ENCODE data around the gene TIGIT. TPM values are rescaled to one million over a fixed set of nuclear protein-coding genes. Genes with fewer than 3 reads are reported as not detected.

Gene TIGIT
- total and polyA plus RNA-seq, 2 of the 13 experiments (the other 11 are each of a cell fraction or from before 2014, with no cell fraction given): not detected

- TF ChIP-seq SP1 (IDR thresholded peaks at IDR 0.05) (no peak), SP1 (CRISPR knock-in tag; IDR thresholded peaks at IDR 0.05) (no peak), ZNF12 (CRISPR knock-in tag; IDR thresholded peaks at IDR 0.05) (no peak)
Observed at GRCh38 chr3:114313426-114313825, 19.6 kb downstream of the TIGIT start (continued).

- WGBS (ENCODE audit: low lambda C conversion rate): 95% methylated on average over 2 of the region's 2 CpGs
- no TSS peak for BruUV-seq (replicated peaks)
- Histone ChIP-seq H3K9ac (ENCODE audit: insufficient read depth, low read depth, low read length) (no peak overlapping the region), H3K27me3 (ENCODE audit: control insufficient read depth in 1 of 2, insufficient read depth in 2 of 2, low read length in 2 of 2) (no peaks in the 10 kb centered on the region), H3K4me1 (ENCODE audit: insufficient read depth, low read length) (no peaks in the 10 kb centered on the region), H3K36me3 (replicated peaks in 1 of 2; ENCODE audit: control insufficient read depth in 1 of 2, insufficient read depth in 2 of 2, low read length in 2 of 2) (no peaks in the 10 kb centered on the region), H3K79me2 (ENCODE audit: insufficient read depth, low read length) (no peaks in the 10 kb centered on the region), H3K4me2 (ENCODE audit: low read depth, low read length) (no peak overlapping the region), H4K20me1 (ENCODE audit: insufficient read depth, low read length) (no peaks in the 10 kb centered on the region), H3K9me3 (ENCODE audit: low read length) (no peaks in the 10 kb centered on the region), H3K27ac (ENCODE audit: extremely low read length, insufficient read depth, low read length) (no peak overlapping the region), H2AFZ (ENCODE audit: low read length) (no peak overlapping the region), H3K4me3 (replicated peaks in 1 of 3; ENCODE audit: insufficient read depth in 1 of 3, low read depth in 2 of 3, low read length in 3 of 3) (no peak overlapping the region)
- CTCF ChIA-PET (ENCODE audit: low intra/inter-chr PET ratio, low total read pairs): no interaction called here
- FAIRE-seq: no peak
- POLR2A ChIA-PET: no interaction called here
- no peak for ATAC-seq
- TF ChIP-seq PITX1 (CRISPR knock-in tag; IDR thresholded peaks at IDR 0.05): no peak
- in situ Hi-C loops (cut with HindIII; ENCODE audit: extremely low pct_ligation_motif_present, low pct_unique_long_range_greater_than_20kb) (no loop called here), intact Hi-C loops (cut with micrococcal nuclease; ENCODE audit: unreplicated experiment) (no loop called here)
- DNase-seq (ENCODE audit: low spot score): no peak
Observed at GRCh38 chr3:114314282-114314681, 20.5 kb downstream of the TIGIT start.

GRCh38 chr3:114318295-114318694, 24.5 kb downstream of the TIGIT start:
- Histone ChIP-seq H3K4me2 (ENCODE audit: low read depth, low read length) (no peak overlapping the region), H4K20me1 (ENCODE audit: insufficient read depth, low read length) (no peaks in the 10 kb centered on the region), H3K4me3 (replicated peaks in 1 of 3; ENCODE audit: insufficient read depth in 1 of 3, low read depth in 2 of 3, low read length in 3 of 3) (no peak overlapping the region), H3K36me3 (replicated peaks in 1 of 2; ENCODE audit: control insufficient read depth in 1 of 2, insufficient read depth in 2 of 2, low read length in 2 of 2) (no peaks in the 10 kb centered on the region), H3K27me3 (ENCODE audit: control insufficient read depth in 1 of 2, insufficient read depth in 2 of 2, low read length in 2 of 2) (no peaks in the 10 kb centered on the region), H3K27ac (ENCODE audit: extremely low read length, insufficient read depth, low read length) (no peak overlapping the region), H3K9ac (ENCODE audit: insufficient read depth, low read depth, low read length) (no peak overlapping the region), H3K9me3 (ENCODE audit: low read length) (no peaks in the 10 kb centered on the region), H2AFZ (ENCODE audit: low read length) (no peak overlapping the region), H3K4me1 (ENCODE audit: insufficient read depth, low read length) (no peaks in the 10 kb centered on the region; the same call in 1 of the 2 replicates), H3K79me2 (ENCODE audit: insufficient read depth, low read length) (no peaks in the 10 kb centered on the region)
- ChIA-PET POLR2A (no interaction called here), CTCF (ENCODE audit: low intra/inter-chr PET ratio, low total read pairs) (no interaction called here)
- 96% methylated on average over 5 of the region's 5 CpGs for WGBS (ENCODE audit: low lambda C conversion rate)
- intact Hi-C loops (cut with micrococcal nuclease; ENCODE audit: unreplicated experiment): no loop called here
- FAIRE-seq (no peak), DNase-seq (ENCODE audit: low spot score) (no peak), ATAC-seq (no peak)
- in situ Hi-C loops (cut with HindIII; ENCODE audit: extremely low pct_ligation_motif_present, low pct_unique_long_range_greater_than_20kb): no loop called here
- no TSS peak for BruUV-seq (replicated peaks)
- TF ChIP-seq ZSCAN22 (CRISPR knock-in tag; IDR thresholded peaks at IDR 0.05) (no peak), SIX4 (CRISPR knock-in tag; IDR thresholded peaks at IDR 0.05) (no peak), EHMT2 (IDR thresholded peaks at IDR 0.05; ENCODE audit: borderline replicate concordance, low read depth, low read length) (no peak), GMEB2 (CRISPR knock-in tag; IDR thresholded peaks at IDR 0.05; ENCODE audit: low read depth) (no peak), HDAC2 (CRISPR knock-in tag; IDR thresholded peaks at IDR 0.05) (no peak), ZKSCAN8 (CRISPR knock-in tag; IDR thresholded peaks at IDR 0.05; ENCODE audit: borderline replicate concordance) (no peak), PHF21A (CRISPR knock-in tag; IDR thresholded peaks at IDR 0.05) (no peak), REPIN1 (CRISPR knock-in tag; IDR thresholded peaks at IDR 0.05; ENCODE audit: borderline replicate concordance, low read depth) (no peak), ZNF232 (CRISPR knock-in tag; IDR thresholded peaks at IDR 0.05; ENCODE audit: borderline replicate concordance) (no peak), NR1H2 (CRISPR knock-in tag; IDR thresholded peaks at IDR 0.05; ENCODE audit: borderline replicate concordance, low read depth) (no peak), CEBPB (IDR thresholded peaks at IDR 0.05; ENCODE audit: borderline replicate concordance, low read depth, low read length) (no peak), ZNF143 (CRISPR knock-in tag; IDR thresholded peaks at IDR 0.05) (no peak), MTF2 (CRISPR knock-in tag; IDR thresholded peaks at IDR 0.05; ENCODE audit: borderline replicate concordance) (no peak), TAF15 (IDR thresholded peaks at IDR 0.05; ENCODE audit: low read depth, low read length, poor library complexity, severe bottlenecking) (no peak), ZFP1 (CRISPR knock-in tag; IDR thresholded peaks at IDR 0.05) (no peak), NFYC (CRISPR knock-in tag; IDR thresholded peaks at IDR 0.05) (no peak)

All from HepG2 (cell line).